Activated effector memory CD4-positive, alpha-beta T cell treated with anti-CD3 and anti-CD28 coated beads, Interleukin-2, amount 50 U/mL, for 16 hours (primary cell): ENCODE data around the gene OSCP1.
A peak's percentile ranks its signal among the peaks of the same experiment; 100 is the strongest.

Source experiments
- DNase-seq: peaks from one replicate; pipeline ENCODE4 v3.0.0-alpha.2; 2020

Gene OSCP1

GRCh38 chr1:36443297-36443696 lies 7.0 kb downstream of the OSCP1 start:
- DNase-seq, result no peak

GRCh38 chr1:36442337-36442736 lies 7.9 kb downstream of the OSCP1 start:
- DNase-seq, result no peak

- no peak for DNase-seq
Measured at GRCh38 chr1:36440646-36441045, 9.6 kb downstream of the OSCP1 start.

- DNase-seq, result no peak
Measured at GRCh38 chr1:36440044-36440443, 10.2 kb downstream of the OSCP1 start.

- no peak for DNase-seq
Measured at GRCh38 chr1:36438715-36439114, 11.5 kb downstream of the OSCP1 start.

- DNase-seq, result no peak
Measured at GRCh38 chr1:36436821-36437220, 13.4 kb downstream of the OSCP1 start.

GRCh38 chr1:36433102-36433501 lies 17.1 kb downstream of the OSCP1 start:
- no peak for DNase-seq

GRCh38 chr1:36432616-36433015 lies 17.6 kb downstream of the OSCP1 start:
- DNase-seq, result no peak

GRCh38 chr1:36425791-36426190 lies 24.5 kb downstream of the OSCP1 start:
- DNase-seq, result no peak

- no peak for DNase-seq
Measured at GRCh38 chr1:36421649-36422048, 28.6 kb downstream of the OSCP1 start.

- peak; percentile 96 for DNase-seq
Measured at GRCh38 chr1:36420836-36421317, 29.4 kb downstream of the OSCP1 start.

GRCh38 chr1:36420409-36420808 lies 29.8 kb downstream of the OSCP1 start:
- DNase-seq, result no peak

- no peak for DNase-seq
Measured at GRCh38 chr1:36419569-36419968, 30.7 kb downstream of the OSCP1 start.

- DNase-seq, result no peak
Measured at GRCh38 chr1:36419140-36419539, 31.1 kb downstream of the OSCP1 start.

GRCh38 chr1:36417931-36418330 lies 32.3 kb downstream of the OSCP1 start:
- no peak for DNase-seq

- no peak for DNase-seq
Measured at GRCh38 chr1:36415661-36416326, 34.5 kb downstream of the OSCP1 start.

- DNase-seq, result no peak
Measured at GRCh38 chr1:36414384-36414783, 35.9 kb downstream of the OSCP1 start.

- DNase-seq, result peak; percentile 69
Measured at GRCh38 chr1:36411674-36412648, 38.3 kb downstream of the OSCP1 start.

- no peak for DNase-seq
Measured at GRCh38 chr1:36408479-36408878, 41.8 kb downstream of the OSCP1 start.

GRCh38 chr1:36406440-36406839 lies 43.8 kb downstream of the OSCP1 start:
- no peak for DNase-seq

GRCh38 chr1:36402504-36402890 lies 47.8 kb downstream of the OSCP1 start:
- no peak for DNase-seq

GRCh38 chr1:36401602-36402503 lies 48.4 kb downstream of the OSCP1 start:
- no peak for DNase-seq
